ENCODE data around the gene CNNM3.

Gene CNNM3

GRCh38 chr2:96819128-96819875 is 3.2 kb downstream of the CNNM3 start:
- DNase-seq (ENCODE audit: low spot score): no peak

DNA sequence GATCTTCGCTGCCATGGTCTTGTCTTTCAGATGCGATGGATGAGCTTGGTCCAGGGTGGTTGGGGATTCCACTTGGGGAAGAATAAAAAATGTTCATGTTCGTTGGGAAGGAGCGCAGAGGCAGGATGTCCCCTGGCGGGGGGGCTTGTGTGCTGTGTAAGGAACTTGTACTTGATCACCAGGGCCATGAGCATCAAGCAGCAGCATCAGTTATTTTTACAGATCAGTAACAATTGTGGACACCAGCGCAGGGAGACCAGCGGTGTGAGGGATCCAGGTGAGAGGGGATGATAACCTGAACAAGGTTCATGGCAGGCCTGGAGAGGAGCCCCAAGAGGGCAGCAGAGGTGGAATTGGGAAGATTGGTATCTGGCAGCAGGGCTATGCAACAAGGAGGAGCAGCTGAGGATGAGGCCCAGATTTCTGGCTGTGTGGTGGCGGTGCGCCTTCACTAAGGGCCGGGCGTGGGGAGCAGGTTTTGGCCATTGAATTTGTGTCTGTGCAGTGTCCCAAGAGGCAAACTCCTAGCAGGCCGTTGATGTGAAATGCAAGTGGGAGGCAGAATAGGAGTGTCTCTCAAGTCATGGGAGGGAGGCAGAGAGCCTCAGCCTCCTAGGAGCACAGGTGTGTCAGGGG is 3.9 kb downstream of the CNNM3 start:
- no peak for DNase-seq (ENCODE audit: low spot score)

- no peak for DNase-seq (ENCODE audit: low spot score)
Measured at GRCh38 chr2:96821113-96821675, 5.1 kb downstream of the CNNM3 start.

- no peak for DNase-seq (ENCODE audit: low spot score)
Measured at GRCh38 chr2:96822786-96823185, 6.7 kb downstream of the CNNM3 start.

DNA sequence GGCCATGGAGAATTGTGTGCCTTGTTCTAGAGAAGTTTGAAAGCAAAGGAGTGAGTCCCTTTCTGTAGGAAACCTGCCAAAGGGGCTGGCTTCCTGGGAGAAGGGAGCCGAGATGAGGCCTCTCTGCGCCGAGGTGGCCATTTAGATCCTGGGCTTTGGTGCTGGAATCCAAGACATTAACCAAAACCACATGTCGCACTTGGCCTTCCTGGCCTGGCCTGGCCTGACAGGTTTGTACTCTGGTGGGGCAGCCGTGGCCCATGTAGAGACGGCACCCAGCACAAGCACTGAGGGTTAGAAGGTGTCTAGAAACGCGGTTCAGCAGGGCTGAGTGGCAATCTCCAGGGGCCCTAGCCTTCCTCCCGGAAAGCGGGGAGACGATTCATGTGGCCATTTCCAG is 7.1 kb downstream of the CNNM3 start:
- no peak for DNase-seq (ENCODE audit: low spot score)

- DNase-seq (ENCODE audit: low spot score): no peak
Measured at GRCh38 chr2:96824079-96824870, 8.2 kb downstream of the CNNM3 start.

- no peak for DNase-seq (ENCODE audit: low spot score)
Measured at GRCh38 chr2:96825057-96825456, 9.0 kb downstream of the CNNM3 start.

DNA sequence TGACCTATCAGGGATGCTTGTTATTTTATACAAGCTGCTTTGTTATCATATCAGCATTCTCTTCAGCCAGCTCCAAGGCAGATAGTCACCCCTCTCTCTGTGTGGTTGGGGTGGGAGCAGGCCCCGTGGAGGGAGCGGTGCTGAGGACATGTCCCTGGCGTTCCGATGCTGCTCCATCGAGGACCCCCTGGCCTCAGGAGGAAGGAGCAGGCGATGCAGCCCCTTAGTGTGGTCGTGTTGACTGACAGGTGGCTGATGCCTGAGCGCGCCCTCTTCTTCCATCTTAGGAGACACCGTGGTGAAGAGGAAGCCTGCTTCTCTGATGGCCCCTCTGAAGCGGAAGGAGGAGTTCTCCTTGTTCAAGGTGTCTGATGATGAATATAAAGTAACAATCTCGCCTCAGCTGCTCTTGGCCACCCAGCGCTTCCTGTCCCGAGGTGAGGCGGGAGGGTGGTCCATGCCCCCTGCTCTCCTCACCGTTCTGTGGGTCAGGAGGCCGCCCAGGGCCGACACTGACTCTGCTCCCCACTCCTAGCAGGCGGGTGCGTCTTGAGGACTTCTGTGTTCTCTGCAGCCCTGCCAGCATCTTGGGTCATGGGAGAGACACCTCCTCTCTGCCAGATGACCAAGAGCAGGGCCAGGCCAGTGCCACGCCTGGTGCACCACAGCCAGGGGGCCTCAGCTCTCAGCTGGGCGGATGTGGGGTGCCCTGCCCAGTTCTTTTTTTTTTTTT is 10.6 kb downstream of the CNNM3 start:
- no peak for DNase-seq (ENCODE audit: low spot score)

DNA sequence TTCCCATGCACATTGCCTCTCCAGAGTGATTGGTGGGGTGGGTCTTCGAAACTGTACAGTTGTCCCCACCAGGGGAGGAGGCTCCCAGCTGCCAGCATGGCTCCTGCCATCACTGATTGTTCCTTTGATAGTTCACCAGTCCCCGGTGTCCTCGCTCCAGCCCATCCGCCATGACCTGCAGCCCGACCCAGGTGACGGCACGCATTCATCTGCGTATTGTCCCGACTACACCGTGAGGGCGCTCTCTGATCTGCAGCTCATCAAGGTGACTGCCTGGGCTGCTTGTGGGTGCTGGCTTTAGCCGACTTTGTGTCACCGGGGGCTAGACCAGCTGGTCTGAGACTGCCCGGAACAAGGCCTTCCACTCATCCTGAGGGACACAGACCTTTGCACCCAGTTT is 12.4 kb downstream of the CNNM3 start:
- DNase-seq (ENCODE audit: low spot score): no peak

DNA sequence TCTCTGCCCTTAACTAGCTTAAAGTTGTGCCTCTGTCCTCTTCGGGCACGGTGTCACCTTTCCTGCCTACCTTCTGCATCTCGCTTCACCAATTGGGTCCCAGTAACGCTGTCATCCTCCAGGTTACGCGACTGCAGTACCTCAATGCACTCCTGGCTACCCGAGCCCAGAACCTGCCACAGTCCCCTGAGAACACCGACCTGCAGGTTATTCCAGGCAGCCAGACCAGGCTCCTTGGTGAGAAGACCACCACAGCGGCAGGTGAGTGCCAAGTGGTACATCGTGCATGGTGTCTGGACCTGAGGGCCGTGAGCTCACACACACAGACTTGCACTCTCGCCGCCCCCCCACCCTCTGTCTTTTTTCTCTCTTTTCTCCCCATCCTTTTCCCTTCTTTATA is 12.8 kb downstream of the CNNM3 start:
- DNase-seq (ENCODE audit: low spot score): no peak

GRCh38 chr2:96830044-96830562 is 14.0 kb downstream of the CNNM3 start:
- no peak for DNase-seq (ENCODE audit: low spot score)

- DNase-seq (ENCODE audit: low spot score): no peak
Measured at GRCh38 chr2:96831679-96832078, 15.6 kb downstream of the CNNM3 start.

- no peak for DNase-seq (ENCODE audit: low spot score)
Measured at GRCh38 chr2:96832408-96832753, 16.3 kb downstream of the CNNM3 start.

DNA sequence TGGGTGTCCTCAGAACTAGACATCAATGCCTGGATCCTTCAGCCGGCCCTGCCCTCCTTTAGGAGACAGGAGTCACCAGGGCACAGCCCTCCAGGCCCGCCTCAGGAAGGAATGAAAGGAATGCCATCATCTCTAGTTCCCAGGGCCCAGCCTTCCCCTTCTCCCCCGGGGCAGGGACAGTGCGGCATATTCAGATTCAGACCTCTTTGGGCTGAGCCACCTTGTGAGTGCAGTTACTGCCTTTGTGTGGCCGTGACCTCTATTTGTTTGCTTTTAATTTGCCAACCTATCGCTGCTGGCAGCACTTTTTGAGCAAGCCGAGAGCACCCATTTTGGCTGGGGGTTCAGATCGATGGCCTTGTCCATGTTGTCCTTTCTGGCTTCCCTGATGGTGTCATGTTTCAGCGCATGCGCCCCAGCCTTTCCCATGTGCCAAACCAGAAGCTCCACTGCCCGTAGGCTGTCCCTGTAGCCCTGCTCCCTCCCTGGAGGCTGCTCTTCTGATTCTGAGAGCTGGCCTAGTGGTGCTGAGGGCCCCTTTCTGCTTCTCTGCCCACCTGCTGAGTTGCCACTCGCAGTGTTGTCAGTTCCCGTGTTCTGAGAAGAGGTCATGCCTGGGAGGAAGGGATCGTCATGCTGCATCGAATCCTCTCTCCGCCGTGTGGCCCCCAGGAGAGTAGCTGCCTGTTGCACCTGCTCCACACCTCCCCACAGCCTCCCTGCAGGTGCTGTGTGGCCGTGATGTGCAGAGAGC is 16.9 kb downstream of the CNNM3 start:
- no peak for DNase-seq (ENCODE audit: low spot score)

DNA sequence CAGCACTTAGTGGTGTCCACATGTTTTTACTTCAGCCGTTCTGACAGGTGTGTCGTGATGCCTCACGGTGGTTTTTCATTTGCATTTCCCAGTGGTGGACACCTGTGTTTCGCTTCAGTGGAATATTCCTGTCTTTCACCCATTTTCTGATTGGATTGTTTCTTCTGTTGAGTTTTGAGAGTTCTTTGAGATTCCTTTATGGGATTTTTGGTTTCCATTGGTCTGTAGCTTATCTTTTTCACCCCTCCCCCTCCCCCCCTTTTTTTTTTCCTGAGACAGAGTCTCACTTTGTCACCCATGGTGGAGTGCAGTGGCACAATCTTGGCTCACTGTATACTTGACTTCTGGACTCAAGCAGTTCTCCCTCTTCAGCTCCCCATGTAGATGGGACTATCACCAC is 19.8 kb downstream of the CNNM3 start:
- DNase-seq (ENCODE audit: low spot score): no peak

DNA sequence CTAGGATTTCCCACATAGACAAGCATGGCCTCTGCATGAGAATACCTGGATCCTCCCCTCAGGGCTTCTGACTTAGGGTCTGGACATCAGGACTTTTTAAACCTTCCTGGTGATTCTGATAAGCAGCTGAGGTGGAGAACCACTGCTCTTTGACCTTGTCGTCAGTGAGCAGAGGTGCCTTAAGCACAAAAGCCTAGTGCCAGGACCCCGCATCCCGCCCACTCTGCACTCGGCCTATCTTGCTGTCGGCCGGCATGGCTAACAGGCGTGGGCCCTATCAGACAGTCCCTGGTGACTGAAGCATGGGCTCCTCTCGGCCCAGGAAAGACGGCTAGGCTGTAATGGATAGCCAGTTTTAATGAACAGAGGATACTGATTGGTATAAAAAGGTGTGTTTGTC is 21.5 kb downstream of the CNNM3 start:
- DNase-seq (ENCODE audit: low spot score): no peak

DNA sequence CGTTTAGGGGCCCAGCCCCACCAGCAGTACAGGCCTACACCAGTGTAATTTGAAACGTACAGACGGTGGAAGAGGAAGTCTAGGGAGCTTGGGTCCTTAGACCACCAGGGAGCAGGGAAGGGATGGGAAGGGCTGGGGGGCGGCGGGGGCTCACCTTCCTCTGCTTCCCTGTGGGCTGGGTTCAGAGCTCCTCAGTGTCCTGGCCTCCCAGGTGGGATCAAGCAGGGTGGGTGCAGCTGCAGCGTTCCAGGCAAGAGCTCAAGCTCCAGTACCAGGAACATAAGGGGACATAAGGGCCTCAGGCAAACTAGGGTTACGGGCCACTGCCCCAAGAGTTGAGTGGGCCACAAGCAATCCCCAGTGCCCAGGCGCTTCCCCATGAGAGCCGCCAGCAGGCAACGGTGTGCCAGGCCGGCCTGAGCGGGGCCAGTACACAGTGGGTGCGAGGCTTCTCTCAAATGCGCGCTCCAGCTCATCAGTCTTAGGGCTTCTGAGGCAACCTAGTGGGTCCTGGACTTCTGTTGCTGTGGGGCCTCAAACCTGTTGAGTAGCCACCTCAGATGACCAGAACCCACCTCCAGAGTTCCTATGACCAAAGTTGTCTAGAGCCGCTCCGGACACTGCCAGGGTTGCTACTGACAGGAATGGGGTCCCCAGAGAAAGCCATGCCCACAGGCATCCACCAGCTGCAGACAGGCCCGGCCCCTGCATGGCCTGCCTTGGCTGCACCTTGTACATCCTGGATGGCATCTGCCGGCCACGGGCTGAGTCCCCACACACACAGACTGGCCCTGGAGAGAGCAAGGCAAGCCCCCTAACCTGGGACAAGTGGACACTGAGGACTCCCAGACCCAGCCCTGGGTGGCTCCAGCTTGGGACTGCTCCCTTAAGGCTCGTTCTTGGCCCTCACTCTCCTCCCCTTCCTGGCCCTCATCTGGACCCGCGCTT is 22.6 kb downstream of the CNNM3 start:
- no peak for DNase-seq (ENCODE audit: low spot score)

DNA sequence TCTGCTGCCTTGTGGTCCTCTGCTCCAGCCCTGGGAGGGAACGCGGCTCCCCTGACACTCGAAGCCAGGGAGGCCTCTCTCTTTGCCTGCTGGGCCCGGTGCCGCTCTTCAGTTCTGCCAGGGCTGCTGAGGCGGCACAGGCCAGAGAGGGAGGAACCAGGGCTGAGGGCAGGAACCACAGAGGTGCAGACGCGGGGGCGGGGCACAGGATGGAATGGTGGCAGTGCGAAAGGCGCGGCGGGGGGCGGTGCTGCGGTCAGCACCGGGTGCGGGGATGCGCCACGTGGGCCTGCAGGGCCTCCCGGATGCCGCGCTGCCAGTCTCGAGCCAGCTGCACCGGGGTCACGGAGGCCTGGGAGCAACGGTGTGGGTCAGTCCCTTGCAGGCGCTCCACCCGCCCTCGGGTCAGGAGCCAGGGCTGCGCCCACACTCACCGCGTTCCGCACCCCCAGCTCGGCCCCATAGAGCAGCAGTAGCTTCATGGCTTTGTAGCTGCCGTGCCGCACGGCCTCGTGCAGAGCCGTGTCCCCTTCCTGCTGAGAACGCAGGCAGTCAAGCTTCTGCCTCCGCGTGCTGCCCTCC is 23.3 kb downstream of the CNNM3 start:
- no peak for DNase-seq (ENCODE audit: low spot score)
